MM.1S (cell line): ENCODE results near the gene ATP5ME.

Experiments
- CTCF ChIP-seq: fragments of 300-600 bp; sonication (generic); IDR thresholded peaks from 2 replicates; pipeline ENCODE4 v1.5.1; 2016; ENCODE audit warnings: antibody characterized with exemption, low read length, mixed read lengths
- EZH2 ChIP-seq: fragments of 300-600 bp; sonication (generic); optimal IDR thresholded peaks from 2 replicates; pipeline ENCODE3; 2017; ENCODE audit warnings: low read depth, mild to moderate bottlenecking, antibody characterized with exemption, low read length, mixed read lengths

DNA sequence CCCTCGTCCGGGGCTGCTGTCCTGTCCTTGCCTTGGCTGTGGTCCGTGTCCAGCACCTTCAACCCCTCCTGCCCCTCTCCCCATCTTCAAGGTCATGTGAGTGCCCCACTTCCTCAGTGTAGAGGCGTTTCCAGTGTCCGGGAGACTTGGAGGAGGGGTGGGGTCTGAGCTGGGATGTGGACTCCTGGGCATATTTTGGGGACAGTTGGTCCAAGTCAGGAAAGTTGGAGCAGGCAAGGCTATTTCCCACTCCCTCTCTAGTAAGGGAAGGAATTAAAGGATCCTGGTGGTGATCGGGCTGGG, 34.5 kb upstream of the ATP5ME start:
- TF ChIP-seq CTCF (no peak), EZH2 (no peak)
